ENCODE data around the gene PUS7.

GRCh38 chr7:105512415-105512814 is 9.7 kb downstream of the PUS7 start:
- no peak for TF ChIP-seq POLR2A (IDR thresholded peaks at IDR 0.05)
- no peak for TF ChIP-seq CTCF (IDR thresholded peaks at IDR 0.05)
